HS-5 (cell line): ENCODE data around the gene REEP1.
A peak's percentile ranks its signal among the peaks of the same experiment; 100 is the strongest.

Experiments used
- DNase-seq: peaks from one replicate; pipeline ENCODE4 v3.0.0-alpha.2; 2012; ENCODE audit warnings: low read depth

The REEP1 gene, protein sequence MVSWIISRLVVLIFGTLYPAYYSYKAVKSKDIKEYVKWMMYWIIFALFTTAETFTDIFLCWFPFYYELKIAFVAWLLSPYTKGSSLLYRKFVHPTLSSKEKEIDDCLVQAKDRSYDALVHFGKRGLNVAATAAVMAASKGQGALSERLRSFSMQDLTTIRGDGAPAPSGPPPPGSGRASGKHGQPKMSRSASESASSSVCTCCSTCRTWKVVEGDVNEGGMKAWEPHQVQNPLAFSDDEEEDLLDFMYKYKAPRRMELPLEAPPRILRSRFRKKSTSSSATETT

DNA sequence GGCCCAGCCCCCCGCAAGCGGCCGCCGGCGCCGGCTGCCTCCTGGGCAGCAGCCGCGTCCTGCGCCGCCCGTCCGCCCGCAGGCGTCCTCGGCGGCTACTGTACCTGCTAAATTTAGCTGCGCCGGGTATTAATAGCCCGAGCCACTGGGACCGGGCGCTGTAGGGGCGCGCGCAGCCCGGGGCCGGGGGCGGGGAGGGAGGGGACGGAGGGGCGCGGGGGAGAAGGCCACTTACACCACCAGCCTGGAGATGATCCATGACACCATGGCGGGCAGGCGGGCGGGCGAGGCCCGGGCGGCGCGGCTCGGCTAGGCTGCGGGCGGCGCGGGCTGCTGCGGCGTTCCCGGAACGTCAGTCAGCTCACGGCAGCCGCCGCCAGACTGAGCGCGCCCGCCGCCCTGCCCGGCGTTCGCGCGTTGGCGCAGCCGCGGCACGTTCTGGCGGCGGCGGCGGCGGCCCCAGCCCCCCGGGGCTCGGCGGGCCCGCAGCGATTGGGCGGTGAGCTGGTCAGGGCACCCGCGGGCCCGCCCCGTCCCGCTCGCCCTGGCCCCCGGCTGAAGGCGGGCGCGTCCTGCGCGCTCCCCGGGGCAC, at the start of gene REEP1:
REEP1 (minus strand) TSS at position 383 of the 592 bp plus-strand sequence; CDS start at position 267, 116 bp downstream.
- DNase-seq, result no peak

DNA sequence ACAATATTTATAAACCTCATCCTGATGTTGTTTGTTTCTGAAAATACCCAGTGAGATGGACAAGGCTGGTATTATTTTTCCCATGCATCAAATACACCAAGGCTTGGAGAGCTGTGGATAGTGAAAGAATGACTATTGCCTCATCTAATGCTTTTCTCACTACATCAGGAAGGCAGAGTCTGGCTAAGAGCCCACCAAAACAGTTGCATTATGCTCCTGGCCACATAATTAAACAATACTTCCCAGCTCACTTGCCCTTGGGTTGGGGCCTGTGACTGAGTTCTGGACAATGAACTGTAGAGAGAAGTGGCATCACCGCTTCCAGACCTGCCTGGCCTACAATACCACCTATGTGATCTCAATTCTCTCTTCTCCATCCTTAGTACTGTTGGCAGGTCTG, 46.4 kb upstream of the REEP1 start:
- DNase-seq, result no peak

DNA sequence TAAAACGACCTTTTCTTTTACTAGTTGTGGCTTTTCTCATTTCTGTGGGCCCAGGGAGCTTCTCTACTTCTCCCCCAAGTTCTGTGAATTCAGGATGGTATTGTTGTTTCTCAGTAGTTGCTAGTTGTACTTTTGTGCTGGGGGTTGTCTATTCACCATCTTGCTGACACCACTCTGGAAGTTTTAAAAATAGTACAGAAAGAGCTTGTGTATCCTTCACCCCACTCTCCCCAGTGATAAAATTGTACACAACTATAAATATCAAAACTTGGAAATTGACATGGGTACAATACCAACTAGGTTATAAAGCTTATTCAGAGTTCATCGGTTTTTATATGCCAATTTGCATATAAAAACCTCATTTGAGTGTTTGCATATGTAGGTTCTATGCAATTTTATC, 45.3 kb upstream of the REEP1 start:
- no peak for DNase-seq

DNA sequence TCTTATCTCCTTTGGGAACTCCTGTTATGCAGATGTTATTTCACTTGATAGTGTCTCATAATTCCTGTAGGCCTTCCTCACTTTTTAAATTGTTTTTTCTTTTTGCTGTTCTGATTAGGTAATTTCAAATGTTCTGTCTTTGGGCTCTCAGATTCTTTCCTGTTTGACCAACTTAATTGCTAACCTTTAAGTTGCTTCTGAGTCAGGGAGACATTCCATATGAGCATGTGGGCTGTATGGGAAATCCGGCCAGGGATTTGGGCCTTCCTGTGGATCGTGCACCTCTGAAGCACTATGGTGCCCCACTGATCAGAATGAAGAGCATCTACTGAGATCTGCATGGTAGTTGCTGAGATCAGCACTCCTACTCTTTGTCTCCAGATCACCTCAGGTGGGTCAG, 44.7 kb upstream of the REEP1 start:
- DNase-seq, result no peak

DNA sequence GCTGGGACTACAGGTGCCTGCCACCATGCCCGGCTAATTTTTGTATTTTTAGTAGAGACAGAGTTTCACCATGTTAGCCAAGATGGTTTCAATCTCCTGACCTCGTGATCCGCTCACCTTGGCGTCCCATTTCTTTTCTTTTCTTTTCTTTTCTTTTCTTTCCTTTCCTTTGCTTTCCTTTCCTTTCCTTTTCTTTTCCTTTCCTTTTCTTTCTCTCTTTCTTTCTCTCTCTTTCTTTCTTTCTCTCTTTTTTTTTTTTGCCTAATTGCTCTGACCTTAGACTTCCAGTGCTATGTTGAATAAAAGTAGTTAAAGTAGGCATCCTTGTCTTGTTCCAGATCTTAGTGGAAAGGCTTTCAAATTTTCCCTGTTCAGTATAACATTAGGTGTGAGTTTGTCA, 41.0 kb upstream of the REEP1 start:
- no peak for DNase-seq

DNA sequence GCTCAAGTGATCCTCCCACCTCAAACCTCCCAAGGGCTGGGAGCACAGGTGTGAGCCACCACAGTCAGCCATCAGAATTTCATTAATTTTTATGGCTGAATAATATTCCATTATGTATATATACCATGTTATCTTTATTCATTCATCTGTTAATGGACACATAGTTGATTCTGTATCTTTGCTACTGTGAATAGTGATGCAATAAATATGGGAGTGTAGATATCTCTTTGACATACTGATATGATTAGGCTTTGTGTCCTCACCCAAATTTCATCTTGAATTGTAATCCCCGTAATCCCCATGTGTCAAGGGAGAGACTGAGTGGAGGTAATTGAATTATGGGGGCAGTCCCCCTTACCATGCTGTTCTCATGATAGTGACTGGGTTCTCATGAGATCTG, 38.2 kb upstream of the REEP1 start:
- no peak for DNase-seq

DNA sequence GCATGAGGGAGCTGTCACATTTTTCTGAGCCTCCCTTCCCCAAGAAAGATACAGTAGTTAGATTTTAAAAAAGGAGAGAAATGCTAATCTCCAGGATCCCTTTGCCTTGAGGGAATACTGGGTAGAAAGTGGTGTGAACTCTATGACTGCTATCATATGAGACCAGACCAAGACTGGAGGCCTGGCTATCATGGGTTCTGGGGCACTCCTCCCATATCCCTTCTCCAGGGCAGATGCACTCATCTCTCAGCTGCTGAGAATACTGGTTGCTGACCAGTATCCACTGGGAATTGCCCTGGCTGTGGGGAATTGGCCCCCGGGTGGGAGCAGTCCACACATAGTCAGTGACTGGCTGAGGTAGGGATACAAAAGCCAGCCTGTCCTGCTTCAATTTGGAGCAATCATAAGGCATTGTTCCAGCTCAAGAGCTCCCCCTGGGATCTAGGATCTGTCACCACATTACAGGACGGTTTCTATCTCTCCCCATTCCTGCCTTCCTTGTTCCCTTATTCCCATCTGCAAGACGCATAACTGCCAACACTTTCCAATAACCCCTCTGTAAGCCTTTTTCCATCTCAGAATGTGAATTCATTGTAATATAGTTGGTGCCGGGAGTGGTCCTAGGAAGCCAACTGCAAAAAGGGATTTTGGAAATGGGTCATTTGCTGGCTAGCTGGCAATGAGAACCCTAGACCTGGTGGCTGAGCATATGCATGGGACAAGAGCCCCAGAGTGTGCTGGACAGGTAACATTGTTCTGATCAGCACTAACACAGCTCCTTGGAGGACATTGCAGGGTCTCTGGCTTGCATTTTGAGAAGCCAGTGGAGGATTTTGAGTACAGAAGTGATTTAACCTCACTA, 35.4 kb upstream of the REEP1 start:
- DNase-seq, result no peak

DNA sequence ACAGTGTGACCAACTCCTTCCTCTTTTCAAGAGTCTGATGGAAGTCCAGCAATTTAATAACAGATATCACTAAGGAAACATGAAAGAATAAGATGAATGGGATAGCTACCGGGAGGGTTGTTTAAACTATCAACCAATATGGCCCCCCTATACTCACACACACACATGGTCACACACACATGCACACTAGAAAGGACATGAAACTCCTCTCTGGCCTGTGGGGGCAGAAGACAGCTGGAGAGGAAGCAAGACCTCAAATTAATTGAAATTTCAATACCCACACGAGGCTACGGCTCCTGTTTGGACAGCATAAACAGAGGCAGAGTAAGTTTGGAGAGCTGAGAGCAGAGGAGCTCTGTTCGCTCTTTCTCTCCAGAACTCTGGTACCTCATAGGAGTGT, 34.7 kb upstream of the REEP1 start:
- DNase-seq, result no peak

DNA sequence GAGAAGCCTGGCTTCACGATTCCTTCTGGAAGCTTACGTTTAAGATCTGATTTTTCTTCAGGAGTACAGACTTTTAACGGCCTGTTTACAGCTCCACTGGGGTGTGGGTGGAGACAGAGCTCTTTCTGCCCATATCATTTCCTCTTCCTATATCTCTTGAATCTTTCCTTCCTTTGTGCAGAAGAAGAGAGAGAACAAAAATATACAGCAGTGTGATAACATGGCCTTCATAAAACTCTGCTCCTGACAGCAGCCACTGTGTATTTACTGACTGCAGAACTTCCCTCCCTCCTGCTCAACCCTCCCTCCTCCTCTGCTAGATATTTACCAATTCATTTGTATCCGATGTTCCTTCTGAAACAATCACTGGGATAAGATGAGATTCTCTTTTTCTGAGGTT, 34.1 kb upstream of the REEP1 start:
- no peak for DNase-seq

DNA sequence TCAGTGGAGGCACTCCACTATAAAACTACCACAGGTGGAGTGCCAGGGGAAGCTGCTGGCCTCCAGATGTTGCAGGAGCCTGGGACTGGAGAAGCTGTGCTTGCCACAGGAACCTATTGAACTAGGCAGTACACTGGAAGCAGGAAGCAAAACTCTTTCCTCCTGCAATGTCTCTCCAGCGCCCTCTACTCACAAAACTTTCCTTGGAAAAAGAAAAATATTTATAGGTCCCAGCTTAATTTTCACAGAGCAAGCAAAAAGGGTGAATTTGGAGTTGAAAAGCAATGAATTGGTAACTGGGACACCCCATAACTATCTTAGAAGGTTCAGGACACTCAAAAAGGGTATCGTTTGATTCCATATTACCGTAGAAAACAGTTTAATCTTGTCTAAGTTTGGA, 33.2 kb upstream of the REEP1 start:
- DNase-seq, result no peak

DNA sequence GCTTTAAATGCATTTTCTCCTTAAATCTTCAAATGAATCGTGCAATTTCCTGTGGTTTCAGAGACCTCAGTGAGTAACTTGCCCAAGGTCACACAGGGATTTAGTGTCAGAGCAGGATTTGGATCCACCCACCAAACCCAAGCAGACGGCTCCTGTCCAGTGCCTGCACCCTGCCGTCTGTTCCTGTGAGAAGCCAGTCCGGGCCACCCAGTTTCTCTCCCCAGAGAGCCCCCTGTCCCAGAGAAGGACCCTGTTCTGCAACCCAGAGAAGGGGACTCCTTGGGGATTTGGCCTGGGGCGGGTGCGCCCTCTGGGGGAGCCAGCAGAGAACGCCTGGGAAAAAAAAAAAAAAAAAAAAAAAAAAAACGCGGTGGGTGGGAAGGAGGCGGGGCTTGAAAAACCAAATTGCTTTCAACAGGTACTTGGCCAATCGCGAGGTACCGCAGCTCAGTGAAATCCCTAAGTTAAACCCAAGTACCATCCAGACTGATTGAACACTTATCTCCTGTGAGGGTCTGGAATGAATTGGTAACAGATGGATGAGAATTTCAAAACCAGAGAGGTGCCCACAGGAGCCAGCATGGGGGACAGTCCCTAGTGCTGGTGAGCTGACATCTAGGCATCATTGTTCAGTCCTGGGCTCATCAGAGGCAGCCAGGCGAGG, 30.9 kb upstream of the REEP1 start:
- DNase-seq, result peak; percentile 26

DNA sequence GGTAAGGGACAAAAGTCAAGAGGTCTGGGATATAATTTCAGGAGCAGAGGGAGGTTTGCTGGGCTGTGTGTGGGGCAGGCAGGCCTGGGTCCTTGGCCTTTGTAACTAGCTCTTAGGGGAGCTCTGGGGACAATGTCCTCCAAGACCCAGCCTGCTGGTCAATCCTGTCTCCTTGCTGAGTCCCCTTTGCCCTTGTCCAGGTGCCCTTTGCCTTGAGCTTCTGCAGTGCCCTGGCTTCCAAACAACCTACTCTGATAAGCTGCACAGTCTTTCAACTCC, 30.0 kb upstream of the REEP1 start:
- no peak for DNase-seq

DNA sequence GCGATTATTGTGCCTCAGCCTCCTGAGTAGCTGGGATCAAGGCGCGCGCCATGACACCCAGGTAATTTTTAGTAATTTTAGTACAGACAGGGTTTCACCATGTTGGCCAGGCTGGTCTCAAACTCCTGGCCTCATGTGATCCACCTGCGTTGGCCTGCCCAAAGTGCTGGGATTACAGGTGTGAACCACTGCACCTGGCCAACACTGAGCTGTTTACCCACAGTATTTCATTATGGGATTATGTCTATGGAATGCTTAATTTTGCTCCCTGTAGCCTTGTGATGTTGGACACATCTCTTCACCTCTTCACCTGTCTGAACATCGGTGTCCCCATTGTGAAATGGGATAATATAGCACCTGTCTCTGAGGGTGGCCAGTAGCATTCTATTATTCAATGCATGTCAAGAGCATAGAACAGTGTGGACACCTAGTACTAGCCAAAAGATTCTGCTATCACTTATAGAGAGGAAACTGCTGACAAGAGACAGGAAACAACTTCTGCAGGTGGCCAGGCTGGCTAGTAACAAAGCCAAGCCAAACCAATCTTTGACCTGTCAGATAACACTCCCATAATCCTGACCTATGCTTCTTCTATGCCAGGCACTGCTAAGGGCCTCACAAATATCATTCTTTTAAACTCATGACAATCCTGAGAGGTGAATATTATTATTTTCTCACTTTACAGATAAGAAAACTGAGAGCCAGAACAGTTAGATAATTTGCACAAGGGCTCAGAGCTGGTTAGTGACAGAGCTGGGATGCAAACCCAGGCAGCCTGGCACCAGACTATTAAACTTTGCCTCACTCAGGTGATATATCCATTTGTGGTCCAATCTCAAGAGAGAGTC, 29.4 kb upstream of the REEP1 start:
- DNase-seq, result no peak

DNA sequence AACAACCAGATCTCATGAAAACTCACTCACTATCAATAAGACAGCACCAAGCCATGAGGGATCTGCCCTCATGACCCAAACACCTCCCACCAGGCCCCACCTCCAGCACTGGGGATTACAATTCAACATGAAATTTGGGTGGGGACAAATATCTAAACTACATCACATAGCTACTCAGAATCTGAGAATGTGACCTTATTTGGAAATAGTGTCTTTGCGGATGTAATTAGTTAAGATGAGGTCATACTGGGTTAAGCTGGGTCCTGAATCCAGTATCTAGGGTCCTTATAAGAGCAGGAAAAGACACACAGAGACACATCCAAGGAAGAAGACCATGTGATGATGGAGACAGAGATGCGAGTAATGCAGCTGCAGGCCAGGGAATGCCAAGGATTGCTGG, 27.5 kb upstream of the REEP1 start:
- DNase-seq, result no peak

DNA sequence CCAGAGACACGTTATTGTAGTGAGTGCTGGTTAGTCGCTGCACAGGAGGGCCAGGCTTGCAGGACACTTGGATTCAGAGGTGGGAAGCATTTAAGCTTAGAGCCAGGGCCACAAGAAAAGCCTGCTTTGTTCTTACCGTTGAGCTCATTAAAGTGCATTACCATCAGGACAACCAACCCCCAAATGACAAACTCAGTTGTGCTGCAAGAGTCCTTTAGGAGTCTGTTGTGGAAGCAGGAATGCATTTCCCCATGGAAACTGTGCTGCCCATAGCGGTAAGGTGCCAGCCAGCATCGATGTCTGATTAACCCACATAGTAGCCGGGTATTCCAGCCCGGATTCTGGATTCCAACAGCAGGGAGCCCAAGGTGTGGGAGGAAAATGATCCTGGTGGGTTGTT, 23.4 kb upstream of the REEP1 start:
- DNase-seq, result no peak

DNA sequence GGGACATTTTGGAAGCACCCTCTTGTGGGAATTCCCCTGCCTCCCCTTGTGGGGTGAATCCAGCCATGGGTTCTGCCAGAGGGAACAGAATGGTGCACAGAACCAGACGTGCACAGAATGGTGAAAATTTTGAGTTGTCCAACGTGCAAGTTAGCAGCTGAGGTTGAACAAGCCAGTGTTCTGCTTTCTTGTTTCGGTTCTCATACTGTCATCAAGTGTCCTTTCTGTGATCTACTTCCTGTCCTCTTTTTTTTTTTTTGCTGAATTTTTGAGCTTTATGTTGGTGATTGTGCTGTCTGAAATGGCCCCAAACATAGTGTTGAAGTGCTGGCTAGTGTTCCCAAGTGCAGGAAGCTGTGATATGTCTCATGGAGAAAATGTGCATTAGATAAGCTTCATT, 21.5 kb upstream of the REEP1 start:
- DNase-seq, result no peak

DNA sequence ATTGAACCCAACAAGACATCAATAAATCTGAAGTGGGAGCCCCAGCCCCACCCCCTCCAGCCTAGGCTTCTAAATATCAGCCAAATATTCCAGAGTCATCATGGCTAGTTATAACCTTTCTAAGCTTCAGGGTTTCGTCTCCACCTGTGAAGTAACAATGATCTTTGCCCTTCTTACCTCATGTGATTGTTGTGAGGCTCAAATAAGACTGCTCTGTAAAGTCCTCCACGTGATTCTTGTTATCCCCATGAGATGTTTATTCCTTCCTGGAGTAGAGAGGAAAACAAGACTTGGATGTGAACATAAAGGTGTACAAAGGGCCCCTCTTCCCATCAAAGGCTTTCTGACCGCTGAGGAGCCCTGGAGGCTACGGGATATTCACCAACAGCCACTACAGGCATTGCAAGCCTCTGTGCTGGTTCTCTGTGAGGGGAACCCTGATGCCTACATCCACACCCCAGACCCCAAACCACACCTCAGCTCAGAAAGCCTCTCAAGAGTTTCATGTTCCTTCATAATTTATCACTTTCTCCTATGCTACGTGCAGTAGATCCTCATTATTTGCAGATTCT, 20.1 kb upstream of the REEP1 start:
- no peak for DNase-seq

DNA sequence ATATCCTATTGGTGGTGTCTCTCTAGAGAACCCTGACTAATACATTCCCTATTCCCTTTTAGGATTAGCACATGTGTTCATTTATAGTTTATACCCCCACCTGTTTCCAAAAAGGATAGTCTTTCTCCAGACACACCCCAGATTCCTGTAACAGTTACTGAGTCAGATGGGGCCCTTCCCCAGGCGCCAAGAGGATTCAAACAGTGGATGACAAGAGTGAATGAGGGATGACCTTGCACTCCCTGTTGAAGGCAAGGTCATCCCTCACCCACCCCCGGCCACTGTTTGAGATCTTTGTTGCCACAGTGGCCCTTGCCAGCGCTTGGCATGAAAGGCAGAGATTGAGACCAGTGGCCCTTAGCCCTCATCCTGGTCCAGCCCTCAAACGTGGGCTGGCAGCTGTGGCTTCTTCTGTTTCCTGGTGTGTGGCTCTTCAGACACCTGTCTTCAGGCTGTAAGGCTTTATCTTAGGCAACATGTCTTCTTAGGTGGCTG, 15.3 kb upstream of the REEP1 start:
- no peak for DNase-seq

DNA sequence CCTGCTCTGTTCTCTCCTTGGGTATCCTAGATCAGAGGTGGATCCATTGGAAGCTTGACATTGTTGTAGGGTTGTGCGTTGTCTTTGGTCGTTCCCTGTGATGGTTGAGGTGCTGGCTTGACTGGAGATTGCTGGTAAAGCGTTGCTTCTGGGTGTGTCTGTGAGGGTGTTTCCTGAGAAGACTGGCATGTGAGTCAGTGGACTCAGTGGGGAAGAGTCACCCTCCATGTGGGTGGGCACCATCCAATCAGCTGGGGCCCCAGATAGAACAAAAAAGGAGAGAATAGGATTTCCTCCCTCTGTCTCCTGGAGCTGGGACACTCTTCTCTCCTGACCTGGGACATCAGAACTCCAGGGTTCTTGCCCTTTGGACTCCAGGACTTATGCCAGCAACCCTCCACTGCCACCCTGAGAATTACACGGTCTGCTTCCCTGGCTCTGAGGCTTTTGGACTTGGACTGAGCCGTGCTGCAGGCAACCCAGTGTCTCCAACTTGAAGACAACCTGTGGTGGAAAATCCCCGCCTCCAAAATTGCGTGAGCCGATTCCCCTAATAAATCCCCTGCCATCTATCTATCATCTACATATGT, 14.8 kb upstream of the REEP1 start:
- DNase-seq, result no peak

DNA sequence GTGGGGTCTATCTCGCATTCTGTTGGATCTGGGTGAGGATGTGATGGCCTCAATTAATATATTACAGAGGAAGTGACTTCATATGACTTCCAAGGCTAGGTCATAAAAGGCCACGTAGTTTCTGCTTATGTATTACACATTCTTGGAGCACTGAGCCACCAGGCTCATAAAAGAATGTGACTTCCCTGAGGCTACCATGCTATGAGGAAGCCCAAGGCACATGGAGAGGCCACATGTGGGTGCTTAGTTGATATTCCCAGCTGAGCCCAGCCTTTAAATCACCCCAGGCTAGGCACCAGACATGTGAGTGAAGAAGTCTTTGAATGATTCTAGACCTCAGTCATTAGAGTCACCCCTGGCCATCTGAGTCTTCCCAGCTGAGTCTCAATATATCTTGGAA, 13.3 kb upstream of the REEP1 start:
- DNase-seq, result no peak

DNA sequence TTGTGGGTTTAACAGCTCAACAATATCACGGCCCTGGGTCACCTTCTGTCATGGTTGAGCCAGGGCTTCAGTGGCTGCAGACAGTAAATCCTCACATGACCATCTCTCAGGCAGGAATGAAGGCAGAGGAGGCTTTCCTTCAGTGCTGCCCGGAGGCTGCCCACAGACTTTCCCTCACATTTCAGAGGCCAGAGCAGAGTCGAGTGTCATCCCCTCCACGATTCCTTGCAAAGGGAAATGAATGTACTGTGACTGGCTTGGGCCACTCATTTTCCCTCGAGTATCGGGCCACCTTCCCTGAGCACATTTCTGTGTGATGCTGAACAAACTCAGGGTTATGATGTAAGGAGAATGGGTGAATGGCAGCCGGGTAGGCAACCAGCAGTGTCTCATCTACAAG, 10.0 kb upstream of the REEP1 start:
- DNase-seq, result no peak
